ENCODE data around the gene GMNN. TPM values are rescaled to one million over a fixed set of nuclear protein-coding genes. Genes with fewer than 3 reads are reported as not detected.

The GMNN gene
- total RNA-seq, 1 experiment from 2014 or later = 78.1 TPM

DNA sequence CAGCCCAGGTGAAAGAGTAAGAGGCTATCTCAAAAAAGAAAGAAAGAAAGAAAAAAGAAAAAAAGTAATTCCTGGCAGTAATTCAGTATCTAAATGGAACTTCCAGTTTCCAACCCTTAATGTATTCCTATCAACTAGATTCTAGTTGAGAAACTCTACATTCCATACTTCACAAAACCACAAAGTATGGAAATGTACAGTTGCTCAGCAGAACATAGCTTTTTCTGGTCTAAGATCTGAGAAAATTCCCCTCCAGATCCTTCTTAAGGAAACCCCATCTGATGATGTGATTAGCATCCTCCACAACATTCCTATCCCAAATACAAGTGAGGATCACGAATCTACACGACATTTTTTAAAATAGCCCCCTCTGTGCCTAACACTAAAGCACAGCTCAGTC, 20.4 kb downstream of the GMNN start:
- in situ Hi-C loops (cut with HindIII; ENCODE audit: low pct_unique_long_range_greater_than_20kb, low sequenced_read_pairs) = no loop called here

DNA sequence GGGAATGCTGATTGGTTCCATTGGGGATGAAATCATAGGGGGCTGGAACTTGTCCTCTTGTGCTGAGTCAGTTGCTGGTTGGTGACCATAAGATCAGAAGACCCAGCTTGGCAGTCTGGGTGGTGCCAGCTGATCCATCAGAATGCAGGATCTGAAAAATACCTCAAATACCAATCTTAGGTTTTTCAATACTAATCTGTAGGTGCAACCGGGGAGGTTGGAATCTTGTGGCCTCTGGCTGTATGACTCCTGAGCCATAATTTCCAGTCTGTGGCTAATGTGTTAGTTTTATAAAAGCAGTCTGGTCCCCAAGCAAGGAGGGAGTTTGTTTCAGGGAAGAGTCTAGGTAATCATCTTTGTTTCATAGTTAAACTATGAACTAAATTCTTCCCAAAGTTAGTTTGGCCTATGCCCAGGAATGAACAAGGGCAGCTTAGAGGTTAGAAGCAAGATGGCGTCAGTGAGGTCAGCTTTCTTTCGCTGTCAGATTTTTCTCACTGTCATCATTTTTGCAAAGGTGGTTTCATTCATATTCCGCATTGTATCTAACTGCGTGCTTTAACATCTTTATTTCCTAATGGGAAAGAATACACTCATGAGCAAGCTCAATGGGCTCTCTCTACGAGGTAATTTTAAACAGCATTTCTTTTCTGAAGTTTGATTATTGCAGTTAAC, 22.0 kb downstream of the GMNN start:
- in situ Hi-C loops (cut with HindIII; ENCODE audit: low pct_unique_long_range_greater_than_20kb, low sequenced_read_pairs) = no loop called here
- DNase-seq (ENCODE audit: low read depth, low spot score) = no peak

More for the DNA sequence above, 20.4 kb downstream of the GMNN start:
- no peak for DNase-seq (ENCODE audit: low read depth, low spot score)

DNA sequence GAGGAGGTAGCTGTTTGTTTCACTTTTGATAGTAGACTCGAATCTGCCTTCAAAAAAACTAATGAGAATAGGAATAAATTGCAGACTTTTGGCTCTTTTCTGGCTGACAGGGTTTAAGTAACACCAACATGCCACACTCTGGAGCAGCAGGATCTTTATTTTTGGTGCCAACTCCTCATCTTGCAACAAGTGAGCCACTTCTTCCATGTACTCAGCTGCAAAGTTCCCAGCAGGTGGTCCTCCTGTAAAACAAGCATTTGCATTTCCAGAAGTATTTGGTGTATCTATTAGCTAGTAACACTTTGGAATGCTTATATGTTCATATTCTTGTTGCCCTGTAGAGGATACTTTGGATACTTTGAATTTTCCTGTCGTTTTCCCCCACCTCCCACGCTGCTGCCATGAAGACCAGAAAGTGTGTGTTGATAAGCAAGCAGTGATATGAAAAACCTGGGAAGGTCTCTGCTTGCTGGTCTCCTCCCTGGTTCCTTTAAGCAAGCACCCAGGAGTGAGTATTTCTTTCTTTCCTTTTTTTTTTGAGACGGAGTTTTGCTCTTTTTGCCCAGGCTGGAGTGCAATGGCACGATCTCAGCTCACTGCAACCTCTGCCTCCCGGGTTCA, 23.0 kb downstream of the GMNN start:
- no peak for DNase-seq (ENCODE audit: low read depth, low spot score)
- in situ Hi-C loops (cut with HindIII; ENCODE audit: low pct_unique_long_range_greater_than_20kb, low sequenced_read_pairs) = no loop called here

DNA sequence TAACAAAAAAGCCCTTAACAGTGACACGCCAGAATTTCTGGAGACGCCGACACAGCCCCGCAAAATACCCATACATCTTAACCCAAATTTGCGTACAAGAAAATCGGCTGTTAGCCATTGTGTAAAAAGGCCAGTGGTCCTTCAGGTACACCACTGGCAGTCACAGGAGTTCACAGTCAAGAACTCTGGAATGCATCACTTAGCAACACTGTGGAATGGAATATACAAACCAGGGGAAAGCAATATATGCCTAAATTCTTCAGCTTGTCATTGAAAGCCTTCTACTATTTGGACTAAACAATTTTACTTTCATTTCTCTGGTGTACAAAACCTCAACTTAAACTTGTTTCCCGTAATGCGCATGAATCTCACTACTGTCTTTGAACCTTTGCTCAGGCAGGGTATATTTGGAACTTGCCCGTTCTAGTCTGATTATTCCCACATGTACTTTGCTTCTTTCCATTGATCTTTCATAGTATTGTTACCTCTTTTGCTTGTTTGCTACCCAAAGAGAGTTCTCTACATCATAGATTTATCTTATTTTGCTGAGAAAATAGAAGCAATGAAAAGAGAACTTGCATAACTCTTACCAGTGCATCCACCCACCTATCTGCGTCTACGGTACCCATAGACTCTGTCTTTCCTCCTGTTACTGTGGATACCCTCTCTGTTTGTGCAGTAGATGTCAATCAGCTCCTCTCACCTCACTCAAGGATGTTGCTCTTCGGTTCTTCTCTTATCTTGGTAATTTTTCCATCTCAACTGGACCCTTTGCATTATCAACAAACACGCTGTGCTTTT, 24.2 kb downstream of the GMNN start, which contains the start of gene ARMH2:
Gene ARMH2 (minus strand): TSS at position 178 of the 801 bp plus-strand sequence. CDS start 60 bp downstream, at position 118.
- in situ Hi-C loops (cut with HindIII; ENCODE audit: low pct_unique_long_range_greater_than_20kb, low sequenced_read_pairs) = no loop called here
- no peak for DNase-seq (ENCODE audit: low read depth, low spot score)

DNA sequence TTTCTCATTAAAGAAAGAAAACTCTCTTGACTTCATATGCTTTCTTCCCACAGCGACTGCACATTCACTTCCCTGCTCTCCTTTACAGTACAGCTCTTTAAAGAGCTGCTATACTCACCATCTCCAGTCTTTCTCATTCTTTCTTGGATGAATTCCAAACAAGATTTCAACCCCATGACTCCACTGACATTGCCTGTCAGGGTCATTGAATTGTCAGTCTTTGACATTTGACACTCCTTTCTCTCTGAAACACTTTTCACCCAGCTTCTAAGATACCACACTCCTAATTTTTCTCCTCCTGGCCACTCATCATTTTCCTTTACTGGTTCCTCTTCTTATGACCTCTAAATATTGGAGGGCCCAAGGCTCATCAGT, 24.8 kb downstream of the GMNN start:
- no peak for DNase-seq (ENCODE audit: low read depth, low spot score)
- in situ Hi-C loops (cut with HindIII; ENCODE audit: low pct_unique_long_range_greater_than_20kb, low sequenced_read_pairs) = no loop called here

DNA sequence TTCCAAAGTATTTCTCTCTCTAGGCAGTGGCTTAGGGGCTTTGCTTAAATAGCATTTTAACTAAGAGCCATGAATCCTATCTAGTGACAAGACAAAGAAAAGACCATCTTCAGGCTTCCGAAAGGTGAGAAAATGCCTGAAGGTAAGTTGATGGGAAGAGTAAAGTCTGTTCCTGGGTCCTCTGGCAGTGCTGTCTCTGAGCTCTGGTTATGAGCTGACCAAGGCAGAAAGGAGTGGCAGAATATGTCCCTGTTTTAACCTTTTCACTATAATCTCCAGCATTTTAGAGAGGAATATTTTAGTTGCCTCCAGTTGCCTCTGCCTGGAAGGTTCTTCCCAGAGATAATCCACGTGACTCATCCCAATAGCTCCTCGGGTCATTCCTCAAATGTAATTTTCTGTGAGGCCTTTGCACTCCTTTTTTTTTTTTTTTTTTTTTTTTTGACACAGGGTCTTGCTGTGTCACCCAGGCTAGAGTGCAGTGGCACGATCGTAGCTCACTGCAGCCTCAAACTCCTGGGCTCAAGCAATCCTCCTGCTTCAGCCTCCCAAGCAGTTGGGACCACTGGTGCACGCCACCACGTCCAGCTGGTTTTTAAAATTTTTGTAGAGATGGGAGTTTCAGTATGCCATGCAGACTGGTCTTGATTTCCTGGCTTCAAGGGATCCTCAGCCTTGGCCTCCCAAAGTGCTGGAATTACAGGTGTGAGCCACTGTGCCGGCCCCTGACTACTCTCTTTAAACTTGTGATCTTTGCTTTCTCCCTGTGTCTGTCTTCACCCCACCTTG, 27.7 kb downstream of the GMNN start:
- DNase-seq (ENCODE audit: low read depth, low spot score) = no peak
- in situ Hi-C loops (cut with HindIII; ENCODE audit: low pct_unique_long_range_greater_than_20kb, low sequenced_read_pairs) = no loop called here

DNA sequence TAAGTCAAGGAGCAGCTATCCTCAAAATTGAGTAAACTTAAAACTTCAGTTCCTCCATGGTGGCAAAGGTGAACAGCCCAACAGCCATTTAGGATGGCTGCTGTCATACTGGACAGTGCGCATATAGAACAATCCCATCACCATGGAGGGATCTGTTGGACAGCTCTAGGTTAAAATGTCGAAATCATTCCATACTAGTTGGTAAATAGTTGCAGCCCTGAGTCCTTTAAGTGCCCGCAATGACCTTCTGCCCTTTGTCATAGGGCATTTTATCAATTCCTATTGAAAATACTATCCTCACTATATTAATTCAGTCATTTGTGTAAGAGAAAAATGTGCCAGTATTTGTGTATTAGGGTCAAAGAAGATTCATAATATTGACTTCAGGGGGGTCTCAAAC, 32.8 kb downstream of the GMNN start:
- DNase-seq (ENCODE audit: low read depth, low spot score) = no peak
- in situ Hi-C loops (cut with HindIII; ENCODE audit: low pct_unique_long_range_greater_than_20kb, low sequenced_read_pairs) = no loop called here

DNA sequence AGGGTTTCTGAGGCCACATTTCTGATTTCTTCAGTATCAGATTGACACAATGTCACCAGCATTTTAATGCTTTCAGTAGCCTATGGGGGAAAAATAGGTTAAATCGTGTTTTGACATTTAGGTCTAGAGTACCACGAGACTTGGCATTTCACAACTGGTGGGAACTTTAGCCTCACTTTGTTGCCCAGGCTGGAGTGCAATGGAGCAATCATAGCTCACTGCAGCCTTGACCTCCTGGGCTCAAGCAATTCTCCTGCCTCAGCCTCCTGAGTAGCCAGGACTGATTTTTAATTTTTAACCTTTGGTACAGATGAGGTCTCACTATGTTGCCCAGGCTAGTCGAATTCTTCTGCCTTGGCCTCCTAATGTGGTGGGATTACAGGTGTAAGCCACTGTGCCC, 35.0 kb downstream of the GMNN start:
- in situ Hi-C loops (cut with HindIII; ENCODE audit: low pct_unique_long_range_greater_than_20kb, low sequenced_read_pairs) = no loop called here
- no peak for DNase-seq (ENCODE audit: low read depth, low spot score)

DNA sequence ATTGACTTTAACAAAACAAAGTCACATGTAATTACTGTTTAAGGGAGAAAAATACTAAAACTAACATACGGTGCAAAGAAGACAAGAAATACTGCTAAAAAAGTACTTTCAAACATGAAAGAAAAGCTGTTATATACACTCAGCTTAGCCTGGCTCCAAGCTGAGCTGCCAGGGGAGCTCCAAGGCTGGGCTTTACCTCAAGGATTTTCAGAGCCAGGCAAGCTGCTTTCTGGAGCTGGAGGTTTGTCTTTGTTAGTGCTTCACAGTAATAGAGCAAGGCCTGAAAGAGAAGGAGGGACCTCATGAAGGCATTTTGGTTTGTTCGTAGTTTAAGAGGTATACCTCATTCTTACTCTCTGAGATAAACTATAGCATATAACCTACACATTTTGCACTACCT, 43.6 kb downstream of the GMNN start:
- in situ Hi-C loops (cut with HindIII; ENCODE audit: low pct_unique_long_range_greater_than_20kb, low sequenced_read_pairs) = no loop called here
- no peak for DNase-seq (ENCODE audit: low read depth, low spot score)

DNA sequence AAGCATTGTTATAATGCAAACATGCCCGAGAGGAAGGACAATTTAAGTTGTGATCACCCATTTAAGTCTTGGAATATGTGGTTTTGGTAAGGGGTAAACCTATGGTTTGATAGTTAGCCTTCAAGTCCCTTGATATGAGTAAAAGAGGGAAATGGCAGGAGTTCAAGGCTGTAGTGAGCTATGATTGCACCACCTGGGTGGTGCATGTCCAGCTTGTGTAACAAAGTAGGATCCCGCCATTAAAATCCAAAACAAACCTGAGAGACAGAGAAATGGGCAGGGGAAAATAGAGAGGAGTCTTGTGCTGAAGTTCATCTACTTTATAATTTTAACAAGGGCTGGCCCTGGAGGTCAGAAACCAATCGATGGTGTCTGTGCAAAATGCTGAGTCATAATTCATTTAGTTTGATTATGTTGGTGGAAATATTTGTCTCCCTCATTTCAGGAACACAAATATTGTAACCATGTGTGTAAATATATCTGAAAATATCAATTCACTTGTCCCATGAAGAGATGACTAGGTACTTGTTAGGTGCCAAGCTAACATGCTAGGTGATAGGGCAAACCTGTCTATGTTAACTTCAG, 47.2 kb downstream of the GMNN start:
- in situ Hi-C loops (cut with HindIII; ENCODE audit: low pct_unique_long_range_greater_than_20kb, low sequenced_read_pairs) = no loop called here
- no peak for DNase-seq (ENCODE audit: low read depth, low spot score)

DNA sequence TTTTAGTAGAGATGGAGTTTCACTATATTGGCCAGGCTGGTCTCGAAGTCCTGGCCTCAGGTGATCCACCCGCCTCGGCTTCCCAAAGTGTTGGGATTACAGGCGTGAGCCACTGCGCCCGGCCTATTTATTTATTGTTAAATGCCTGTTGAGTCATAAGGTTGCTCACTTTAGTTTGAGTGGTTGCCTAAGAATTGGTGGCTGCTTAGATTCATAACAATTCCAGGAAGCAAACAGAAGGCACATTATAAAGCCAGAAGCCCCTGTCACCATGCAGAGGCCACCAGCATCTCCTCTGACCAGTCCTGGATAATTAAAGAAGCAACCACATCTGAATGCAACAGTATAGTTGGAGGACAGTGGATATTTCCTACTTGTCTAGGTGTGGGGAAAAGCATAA, 48.0 kb downstream of the GMNN start:
- no peak for DNase-seq (ENCODE audit: low read depth, low spot score)
- in situ Hi-C loops (cut with HindIII; ENCODE audit: low pct_unique_long_range_greater_than_20kb, low sequenced_read_pairs) = no loop called here

DNA sequence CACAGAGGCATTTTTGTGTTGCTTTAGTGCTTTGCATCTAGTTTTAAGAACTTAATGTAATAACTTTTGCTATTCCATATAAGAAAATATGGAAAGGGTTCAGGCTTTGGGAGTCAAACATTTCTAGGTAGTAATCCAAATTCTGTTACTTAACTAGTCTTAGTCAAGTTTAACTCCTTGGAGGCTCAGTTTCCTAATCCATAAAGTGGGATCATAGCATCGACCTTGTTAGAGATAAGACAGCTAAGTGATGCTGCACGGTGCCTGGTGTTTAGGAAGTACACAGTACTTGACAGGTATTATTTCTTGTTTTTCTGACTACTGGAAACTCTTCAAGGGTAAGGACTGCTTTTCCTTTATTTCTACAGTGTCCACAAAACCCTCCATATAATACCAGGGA, 48.4 kb downstream of the GMNN start:
- no peak for DNase-seq (ENCODE audit: low read depth, low spot score)
- in situ Hi-C loops (cut with HindIII; ENCODE audit: low pct_unique_long_range_greater_than_20kb, low sequenced_read_pairs) = no loop called here

DNA sequence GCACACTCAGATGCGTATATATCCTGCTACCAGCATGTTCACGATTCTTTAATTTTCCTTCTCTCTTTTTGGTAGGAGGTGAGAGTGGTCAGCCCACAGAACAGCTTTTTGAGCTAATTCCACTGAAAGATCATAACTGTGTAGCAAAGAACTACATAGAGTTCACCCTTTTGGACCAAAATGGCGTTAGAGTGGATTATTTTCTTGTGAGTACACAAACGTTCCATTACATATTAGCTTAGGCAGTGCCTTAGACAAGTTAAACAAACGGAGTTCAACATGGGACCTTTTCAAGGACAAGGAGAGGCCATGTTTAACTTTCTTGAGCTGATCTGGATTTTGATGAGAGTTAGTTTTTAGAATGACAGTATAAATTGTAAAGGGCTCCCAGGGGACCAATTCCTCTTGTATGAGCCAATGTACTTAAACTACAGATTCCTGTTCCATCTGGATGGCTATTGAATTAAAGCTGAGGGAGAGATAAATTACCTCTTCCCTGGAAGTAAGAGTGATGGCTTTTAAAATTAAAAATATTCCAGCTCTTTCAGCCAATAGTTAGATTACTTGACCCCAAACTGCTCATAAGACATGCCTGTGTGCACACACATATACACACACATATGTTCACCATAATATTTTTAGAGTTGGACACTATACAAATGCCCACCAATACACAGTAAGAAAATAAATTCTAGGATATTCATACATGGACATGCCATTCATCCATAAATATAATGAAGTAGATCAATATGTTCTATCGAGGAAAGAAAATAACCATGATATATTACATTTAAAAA, 49.6 kb downstream of the GMNN start:
- in situ Hi-C loops (cut with HindIII; ENCODE audit: low pct_unique_long_range_greater_than_20kb, low sequenced_read_pairs) = no loop called here

DNA sequence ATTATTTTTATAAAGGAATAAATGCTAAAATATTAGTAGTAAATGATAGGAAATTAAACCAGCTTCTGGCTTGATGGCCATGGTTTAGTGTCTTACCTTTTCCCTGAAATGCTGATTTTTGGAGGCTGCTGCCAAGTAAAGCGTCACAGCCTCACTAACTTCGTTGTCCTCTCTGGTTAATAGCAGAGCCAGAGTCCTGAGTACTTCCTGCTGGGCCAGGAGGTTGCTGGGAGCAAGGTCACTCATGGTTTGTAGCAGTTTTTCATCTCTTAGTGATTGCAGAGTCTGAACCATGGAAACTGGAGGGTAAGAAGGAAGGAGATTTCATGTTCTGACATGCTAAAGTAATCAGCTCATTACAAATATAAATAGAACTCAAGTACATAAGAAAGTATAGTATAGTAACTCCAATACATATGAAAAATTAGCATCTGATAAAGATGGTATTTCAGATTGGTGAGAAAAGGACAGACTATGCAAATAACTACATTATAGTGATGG, 50.4 kb downstream of the GMNN start:
- DNase-seq (ENCODE audit: low read depth, low spot score) = no peak
- in situ Hi-C loops (cut with HindIII; ENCODE audit: low pct_unique_long_range_greater_than_20kb, low sequenced_read_pairs) = no loop called here

More for the DNA sequence above, 49.6 kb downstream of the GMNN start:
- DNase-seq (ENCODE audit: low read depth, low spot score) = no peak

DNA sequence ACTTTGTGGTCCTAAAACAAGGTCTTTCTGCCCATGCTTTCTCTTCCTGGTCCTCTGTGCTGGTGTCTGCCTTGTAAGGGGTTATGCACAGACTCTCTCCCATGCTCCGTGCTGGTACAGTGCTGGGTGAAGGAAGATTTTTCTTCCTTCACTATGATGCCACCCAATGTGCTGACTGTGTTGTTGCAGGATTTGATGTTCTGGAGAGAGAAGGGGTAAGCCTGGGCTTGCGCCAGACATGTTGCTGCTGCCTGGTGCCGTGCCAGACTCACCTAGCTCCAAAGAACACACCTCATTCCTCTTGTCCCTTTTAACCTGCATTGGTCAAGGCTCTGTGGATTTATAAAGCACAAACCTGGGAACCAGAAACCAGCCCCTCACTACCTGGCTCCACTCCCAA, 52.4 kb downstream of the GMNN start:
- peak; percentile 49 for DNase-seq (ENCODE audit: low read depth, low spot score)
- in situ Hi-C loops (cut with HindIII; ENCODE audit: low pct_unique_long_range_greater_than_20kb, low sequenced_read_pairs) = no loop called here

DNA sequence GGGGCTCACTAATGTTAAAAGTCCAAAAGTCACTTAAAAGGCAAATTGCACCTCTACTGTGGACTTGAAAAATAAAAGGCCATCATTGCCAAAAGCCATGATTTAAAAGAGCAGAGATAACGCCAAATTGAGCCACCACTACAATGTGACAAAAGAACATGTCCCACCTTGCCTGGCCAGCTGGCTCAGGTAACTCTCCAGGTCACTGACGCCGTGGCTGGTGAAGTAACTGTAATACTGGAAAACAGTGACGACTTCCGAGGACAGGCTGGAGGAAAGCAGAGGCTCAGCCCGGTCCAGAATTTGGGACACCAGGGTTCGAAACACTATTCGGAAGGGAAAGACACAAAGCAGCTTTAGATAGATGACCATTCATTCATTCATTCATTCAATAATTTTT, 53.2 kb downstream of the GMNN start:
- in situ Hi-C loops (cut with HindIII; ENCODE audit: low pct_unique_long_range_greater_than_20kb, low sequenced_read_pairs) = no loop called here

DNA sequence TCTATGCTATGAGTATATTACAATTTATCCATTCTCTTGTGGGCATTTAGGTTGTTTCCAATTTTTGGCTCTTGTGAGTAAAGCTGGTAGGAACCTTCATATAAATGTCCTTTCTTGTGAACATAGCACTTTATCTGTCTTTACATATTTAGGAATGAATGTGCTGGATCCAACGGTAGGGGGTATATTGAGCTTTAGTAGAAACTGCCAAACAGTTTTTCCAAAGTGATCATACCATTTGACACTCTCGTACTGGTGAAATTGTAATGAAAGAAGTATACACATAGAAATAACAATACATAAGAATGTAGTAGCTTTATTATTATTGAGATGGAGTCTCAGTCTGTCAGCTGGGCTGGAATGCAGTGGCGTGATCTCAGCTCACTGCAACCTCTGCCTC, 54.9 kb downstream of the GMNN start:
- DNase-seq (ENCODE audit: low read depth, low spot score) = peak; percentile 37
- in situ Hi-C loops (cut with HindIII; ENCODE audit: low pct_unique_long_range_greater_than_20kb, low sequenced_read_pairs) = no loop called here

More for the DNA sequence above, 53.2 kb downstream of the GMNN start:
- no peak for DNase-seq (ENCODE audit: low read depth, low spot score)
